Measurements from ENCODE around the gene HBG1. TPM values are rescaled to one million over a fixed set of nuclear protein-coding genes. Genes with fewer than 3 reads are reported as not detected.

The HBG1 gene
- total RNA-seq, 4 donors from 2014 or later, result not detected

GRCh38 chr11:5203366-5203765, 46.3 kb downstream of the HBG1 start:
- H3K4me3 ChIP-seq, result no peak overlapping the region
- TF ChIP-seq CTCF (IDR thresholded peaks at IDR 0.05) (no peak), POLR2A (IDR thresholded peaks at IDR 0.05) (no peak)
- H3K4me1 ChIP-seq, result no peaks in the 10 kb centered on the region
- no peak for DNase-seq
- H3K36me3 ChIP-seq, result no peaks in the 10 kb centered on the region
- no peaks in the 10 kb centered on the region for H3K27me3 ChIP-seq
- H3K9me3 ChIP-seq, result no peaks in the 10 kb centered on the region
- no peak overlapping the region for H3K27ac ChIP-seq

- Histone ChIP-seq H3K9me3 (no peaks in the 10 kb centered on the region), H3K4me1 (no peaks in the 10 kb centered on the region), H3K36me3 (no peaks in the 10 kb centered on the region), H3K27ac (no peak within 1 kb of the TSS), H3K4me3 (no peak within 1 kb of the TSS), H3K27me3 (no peaks in the 10 kb centered on the region)
- no peak for DNase-seq
- TF ChIP-seq POLR2A (IDR thresholded peaks at IDR 0.05), result no peak
These were observed 49.1 kb downstream of the HBG1 start, which contains the start of gene OR51V1 for GRCh38 chr11:5200582-5200981. Gene OR51V1 (minus strand): TSS chr11:5200682. CDS start chr11:5200682, 0 bp downstream.

- H3K36me3 ChIP-seq, result no peaks in the 10 kb centered on the region
- H3K27ac ChIP-seq, result no peak overlapping the region
- TF ChIP-seq POLR2A (IDR thresholded peaks at IDR 0.05) (no peak), CTCF (IDR thresholded peaks at IDR 0.05) (no peak)
- H3K9me3 ChIP-seq, result no peaks in the 10 kb centered on the region
- no peak overlapping the region for H3K4me3 ChIP-seq
- no peaks in the 10 kb centered on the region for H3K4me1 ChIP-seq
- H3K27me3 ChIP-seq, result no peaks in the 10 kb centered on the region
- DNase-seq, result no peak
These were observed 51.4 kb downstream of the HBG1 start for GRCh38 chr11:5198285-5198684.

Other genes starting within 250 kb of the HBG1 start
- not detected for gene OR52J3, start 203.3 kb downstream of the HBG1 start, total RNA-seq
- gene OR52E2, start 190.2 kb downstream of the HBG1 start, total RNA-seq, result not detected
- gene OR52E1, start 180.3 kb downstream of the HBG1 start, total RNA-seq, result not detected
- gene OR52A5, start 111.5 kb downstream of the HBG1 start, total RNA-seq, result not detected
- not detected for gene OR52A1, start 95.1 kb downstream of the HBG1 start, total RNA-seq
- gene OR51V1, start 49.2 kb downstream of the HBG1 start, total RNA-seq, result not detected
- 1 to 10 TPM in 1 of 4 donors, not detected in 3; 2.8 TPM for gene HBB, start 22.8 kb downstream of the HBG1 start, total RNA-seq
- not detected for gene HBD, start 15.4 kb downstream of the HBG1 start, total RNA-seq
- gene HBG2, start 4.9 kb upstream of the HBG1 start, total RNA-seq, result not detected
- not detected for gene HBE1, start 20.1 kb upstream of the HBG1 start, total RNA-seq
- gene OR51B4, start 52.1 kb upstream of the HBG1 start, total RNA-seq, result not detected
- not detected for gene OR51B2, start 74.4 kb upstream of the HBG1 start, total RNA-seq
- gene OR51B5, start 93.7 kb upstream of the HBG1 start, total RNA-seq, result not detected
- gene OR51B6, start 101.7 kb upstream of the HBG1 start, total RNA-seq, result not detected
- not detected for gene OR51M1, start 134.0 kb upstream of the HBG1 start, total RNA-seq
- not detected for gene OR51Q1, start 172.3 kb upstream of the HBG1 start, total RNA-seq
- not detected for gene OR51I1, start 191.7 kb upstream of the HBG1 start, total RNA-seq
- gene OR51I2, start 199.5 kb upstream of the HBG1 start, total RNA-seq, result not detected
- not detected for gene OR52D1, start 238.8 kb upstream of the HBG1 start, total RNA-seq